ENCODE data around the gene FGF21.
A peak's percentile ranks its signal among the peaks of the same experiment; 100 is the strongest.
"Not testable (repeated sequence)": the region's sequence is repeated elsewhere in the genome, so short reads cannot be mapped to it uniquely, and the experiment has no call there.

FGF21 gene

GRCh38 chr19:48715681-48716171, 39.6 kb upstream of the FGF21 start:
- H3K9ac ChIP-seq (ENCODE audit: insufficient read length, low read depth), result no peak overlapping the region
- H3K4me3 ChIP-seq (ENCODE audit: insufficient read length, low read depth), result no peak overlapping the region
- peaks cover 12% of the 10 kb centered on the region for H3K4me1 ChIP-seq (ENCODE audit: insufficient read depth, insufficient read length)
- no peaks in the 10 kb centered on the region for H3K27me3 ChIP-seq (ENCODE audit: insufficient read depth, insufficient read length)
- DNase-seq (ENCODE audit: low read depth, low spot score), result no peak
- peaks cover 7% of the 10 kb centered on the region; the same call in 1 of the 2 replicates for H3K9me3 ChIP-seq (ENCODE audit: insufficient read depth, low read length)
- no peak for TF ChIP-seq ZNF274 (IDR thresholded peaks at IDR 0.05; ENCODE audit: low read depth, low read length)
- no peak for TF ChIP-seq YY1 (IDR thresholded peaks at IDR 0.05; ENCODE audit: insufficient read depth, insufficient read length)
- TF ChIP-seq SUZ12 (IDR thresholded peaks at IDR 0.05; ENCODE audit: extremely low read depth, insufficient read depth, insufficient read length), result no peak
- no peaks in the 10 kb centered on the region for H3K36me3 ChIP-seq (ENCODE audit: insufficient read depth, insufficient read length, low read length)

GRCh38 chr19:48716562-48717291, 38.6 kb upstream of the FGF21 start:
- no peak for DNase-seq (ENCODE audit: low read depth, low spot score)
- Histone ChIP-seq H3K4me3 (ENCODE audit: insufficient read length, low read depth) (no peak overlapping the region), H3K9ac (ENCODE audit: insufficient read length, low read depth) (peak overlapping the region; percentile 61), H3K4me1 (ENCODE audit: insufficient read depth, insufficient read length) (peaks cover 12% of the 10 kb centered on the region), H3K27me3 (ENCODE audit: insufficient read depth, insufficient read length) (no peaks in the 10 kb centered on the region), H3K9me3 (ENCODE audit: insufficient read depth, low read length) (no peaks in the 10 kb centered on the region), H3K36me3 (ENCODE audit: insufficient read depth, insufficient read length, low read length) (no peaks in the 10 kb centered on the region)
- no peak for TF ChIP-seq YY1 (IDR thresholded peaks at IDR 0.05; ENCODE audit: insufficient read depth, insufficient read length)
- TF ChIP-seq ZNF274 (IDR thresholded peaks at IDR 0.05; ENCODE audit: low read depth, low read length), result no peak
- TF ChIP-seq SUZ12 (IDR thresholded peaks at IDR 0.05; ENCODE audit: extremely low read depth, insufficient read depth, insufficient read length), result no peak

- H3K27me3 ChIP-seq (ENCODE audit: insufficient read depth, insufficient read length); DNase-seq (ENCODE audit: low read depth, low spot score); H3K4me3 ChIP-seq (ENCODE audit: insufficient read length, low read depth); H3K9me3 ChIP-seq (ENCODE audit: insufficient read depth, low read length); H3K9ac ChIP-seq (ENCODE audit: insufficient read length, low read depth); H3K4me1 ChIP-seq (ENCODE audit: insufficient read depth, insufficient read length); H3K36me3 ChIP-seq (ENCODE audit: insufficient read depth, insufficient read length, low read length): not testable (repeated sequence)
These were observed 37.2 kb upstream of the FGF21 start for GRCh38 chr19:48718106-48718505.

- no peaks in the 10 kb centered on the region for H3K36me3 ChIP-seq (ENCODE audit: insufficient read depth, insufficient read length, low read length)
- H3K9ac ChIP-seq (ENCODE audit: insufficient read length, low read depth), result peak overlapping the region; percentile 53
- H3K4me3 ChIP-seq (ENCODE audit: insufficient read length, low read depth), result no peak overlapping the region
- H3K9me3 ChIP-seq (ENCODE audit: insufficient read depth, low read length), result no peaks in the 10 kb centered on the region
- H3K4me1 ChIP-seq (ENCODE audit: insufficient read depth, insufficient read length), result peaks cover 8% of the 10 kb centered on the region
- DNase-seq (ENCODE audit: low read depth, low spot score), result no peak
- no peak for TF ChIP-seq YY1 (IDR thresholded peaks at IDR 0.05; ENCODE audit: insufficient read depth, insufficient read length)
- TF ChIP-seq ZNF274 (IDR thresholded peaks at IDR 0.05; ENCODE audit: low read depth, low read length), result no peak
- no peak for TF ChIP-seq SUZ12 (IDR thresholded peaks at IDR 0.05; ENCODE audit: extremely low read depth, insufficient read depth, insufficient read length)
- no peaks in the 10 kb centered on the region for H3K27me3 ChIP-seq (ENCODE audit: insufficient read depth, insufficient read length)
These were observed 36.6 kb upstream of the FGF21 start for GRCh38 chr19:48718711-48719231.

- H3K4me3 ChIP-seq (ENCODE audit: insufficient read length, low read depth), result peak within 1 kb of the TSS; percentile 19
- TF ChIP-seq YY1 (IDR thresholded peaks at IDR 0.05; ENCODE audit: insufficient read depth, insufficient read length), result no peak
- no peaks in the 10 kb centered on the region for H3K9me3 ChIP-seq (ENCODE audit: insufficient read depth, low read length)
- H3K27me3 ChIP-seq (ENCODE audit: insufficient read depth, insufficient read length), result no peaks in the 10 kb centered on the region
- H3K4me1 ChIP-seq (ENCODE audit: insufficient read depth, insufficient read length), result peaks cover 8% of the 10 kb centered on the region
- peak within 1 kb of the TSS; percentile 53 for H3K9ac ChIP-seq (ENCODE audit: insufficient read length, low read depth)
- no peak for DNase-seq (ENCODE audit: low read depth, low spot score)
- no peaks in the 10 kb centered on the region for H3K36me3 ChIP-seq (ENCODE audit: insufficient read depth, insufficient read length, low read length)
These were observed 35.8 kb upstream of the FGF21 start, which contains the start of gene MAMSTR for GRCh38 chr19:48719263-48720171. Gene MAMSTR, minus strand, starts transcription at chr19:48719725. Its CDS starts 694 bp downstream, at chr19:48719031.

GRCh38 chr19:48720251-48720612, 35.1 kb upstream of the FGF21 start:
- Histone ChIP-seq H3K4me1 (ENCODE audit: insufficient read depth, insufficient read length) (peaks cover 8% of the 10 kb centered on the region), H3K4me3 (ENCODE audit: insufficient read length, low read depth) (peak overlapping the region; percentile 19), H3K27me3 (ENCODE audit: insufficient read depth, insufficient read length) (no peaks in the 10 kb centered on the region), H3K9ac (ENCODE audit: insufficient read length, low read depth) (no peak overlapping the region), H3K36me3 (ENCODE audit: insufficient read depth, insufficient read length, low read length) (no peaks in the 10 kb centered on the region), H3K9me3 (ENCODE audit: insufficient read depth, low read length) (no peaks in the 10 kb centered on the region)
- DNase-seq (ENCODE audit: low read depth, low spot score), result no peak
- TF ChIP-seq ZNF274 (IDR thresholded peaks at IDR 0.05; ENCODE audit: low read depth, low read length), result no peak
- TF ChIP-seq YY1 (IDR thresholded peaks at IDR 0.05; ENCODE audit: insufficient read depth, insufficient read length), result no peak
- no peak for TF ChIP-seq SUZ12 (IDR thresholded peaks at IDR 0.05; ENCODE audit: extremely low read depth, insufficient read depth, insufficient read length)

Data from NT2/D1 (cell line).